Cardiac fibroblast (primary cell): ENCODE measurements around the gene TXNL1.
A peak's percentile ranks its signal among the peaks of the same experiment; 100 is the strongest.

Experiments used
- DNase-seq, 2 donors: peaks; one replicate each; pipeline versions ENCODE4 v3.0.0 to v3.0.0-alpha.2; 2010; ENCODE audit warnings: low read depth in 2 of 2
- H3K4me3 ChIP-seq, 2 donors: replicated peaks in 1 of 2; 1 replicate in 1 of 2; 2 replicates in 1 of 2; pipeline ENCODE4 v1.5.1; 2011; ENCODE audit warnings: low read depth in 2 of 2, low read length in 2 of 2, mild to moderate bottlenecking in 2 of 2, moderate library complexity in 1 of 2
- TF ChIP-seq, protein P1 (sequence below): IDR thresholded peaks from one replicate; pipeline ENCODE4 v1.5.1; 2011; ENCODE audit warnings: low read depth, mild to moderate bottlenecking, low read length, inconsistent platforms

TXNL1 gene

DNA sequence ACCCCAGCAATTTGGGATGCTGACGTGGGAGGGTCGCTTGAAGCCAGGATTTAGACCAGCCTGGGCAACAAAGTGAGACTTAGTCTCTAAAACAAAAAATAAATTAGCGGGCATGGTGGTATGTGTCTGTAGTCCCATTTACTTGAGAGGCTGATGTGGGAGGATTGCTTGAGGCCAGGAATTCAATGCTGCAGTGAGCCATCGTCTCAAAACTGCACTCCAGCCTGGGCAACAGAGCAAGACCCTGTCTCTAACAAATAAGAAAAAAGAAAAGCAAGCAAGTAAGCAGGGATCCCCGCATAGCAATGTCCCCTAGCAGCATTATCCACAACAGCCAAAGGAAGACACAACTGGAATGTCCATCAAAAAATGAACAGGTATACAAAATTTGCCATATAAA, 3.4 kb downstream of the TXNL1 start:
- no peak for DNase-seq
- H3K4me3 ChIP-seq, result no peak overlapping the region
- TF ChIP-seq, protein P1, sequence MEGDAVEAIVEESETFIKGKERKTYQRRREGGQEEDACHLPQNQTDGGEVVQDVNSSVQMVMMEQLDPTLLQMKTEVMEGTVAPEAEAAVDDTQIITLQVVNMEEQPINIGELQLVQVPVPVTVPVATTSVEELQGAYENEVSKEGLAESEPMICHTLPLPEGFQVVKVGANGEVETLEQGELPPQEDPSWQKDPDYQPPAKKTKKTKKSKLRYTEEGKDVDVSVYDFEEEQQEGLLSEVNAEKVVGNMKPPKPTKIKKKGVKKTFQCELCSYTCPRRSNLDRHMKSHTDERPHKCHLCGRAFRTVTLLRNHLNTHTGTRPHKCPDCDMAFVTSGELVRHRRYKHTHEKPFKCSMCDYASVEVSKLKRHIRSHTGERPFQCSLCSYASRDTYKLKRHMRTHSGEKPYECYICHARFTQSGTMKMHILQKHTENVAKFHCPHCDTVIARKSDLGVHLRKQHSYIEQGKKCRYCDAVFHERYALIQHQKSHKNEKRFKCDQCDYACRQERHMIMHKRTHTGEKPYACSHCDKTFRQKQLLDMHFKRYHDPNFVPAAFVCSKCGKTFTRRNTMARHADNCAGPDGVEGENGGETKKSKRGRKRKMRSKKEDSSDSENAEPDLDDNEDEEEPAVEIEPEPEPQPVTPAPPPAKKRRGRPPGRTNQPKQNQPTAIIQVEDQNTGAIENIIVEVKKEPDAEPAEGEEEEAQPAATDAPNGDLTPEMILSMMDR, result no peak

DNA sequence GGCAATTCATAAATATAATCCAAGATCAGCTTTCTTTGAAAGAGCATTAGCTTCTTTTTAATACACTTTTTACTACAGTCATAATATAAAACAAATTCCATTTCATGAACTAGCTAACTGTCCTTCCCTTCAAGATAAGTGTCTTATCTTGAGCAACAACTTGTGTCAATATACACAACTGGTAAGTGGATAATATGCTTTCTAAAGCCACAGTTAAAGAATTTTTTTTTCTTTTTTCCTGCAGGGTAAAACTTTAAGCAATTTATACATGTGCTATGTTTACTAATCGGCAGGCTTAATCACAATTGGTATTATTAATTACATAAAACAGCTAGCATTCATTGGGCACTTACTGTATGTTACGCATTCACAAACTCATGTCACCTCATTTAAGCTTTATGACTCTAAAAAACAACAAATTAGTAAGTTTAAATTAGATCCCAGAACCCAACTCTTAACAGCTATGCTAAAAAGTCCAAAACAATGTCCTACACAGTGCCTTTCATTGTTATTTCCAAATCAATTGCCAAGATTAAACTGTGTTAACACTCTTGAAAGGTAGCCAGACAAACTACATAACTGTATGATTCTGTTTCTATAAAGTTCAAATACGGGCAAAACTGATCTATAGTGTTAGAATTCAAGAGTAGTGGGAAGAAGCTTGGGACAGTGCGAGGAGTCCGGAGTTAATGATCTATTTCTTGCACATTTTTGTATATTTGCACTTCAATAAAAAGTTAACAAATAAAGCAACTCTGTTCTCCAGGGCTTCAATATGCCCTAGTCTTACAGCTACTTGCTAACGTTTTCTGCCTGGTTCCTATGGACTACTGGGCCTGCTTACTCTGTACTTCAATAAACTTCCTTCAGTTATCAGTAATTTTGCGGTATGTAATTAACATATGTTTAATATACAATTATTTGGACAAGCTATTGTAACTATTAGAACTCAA, 6.0 kb downstream of the TXNL1 start:
- no peak for DNase-seq
- no peak overlapping the region for H3K4me3 ChIP-seq
- TF ChIP-seq, protein P1, result no peak

DNA sequence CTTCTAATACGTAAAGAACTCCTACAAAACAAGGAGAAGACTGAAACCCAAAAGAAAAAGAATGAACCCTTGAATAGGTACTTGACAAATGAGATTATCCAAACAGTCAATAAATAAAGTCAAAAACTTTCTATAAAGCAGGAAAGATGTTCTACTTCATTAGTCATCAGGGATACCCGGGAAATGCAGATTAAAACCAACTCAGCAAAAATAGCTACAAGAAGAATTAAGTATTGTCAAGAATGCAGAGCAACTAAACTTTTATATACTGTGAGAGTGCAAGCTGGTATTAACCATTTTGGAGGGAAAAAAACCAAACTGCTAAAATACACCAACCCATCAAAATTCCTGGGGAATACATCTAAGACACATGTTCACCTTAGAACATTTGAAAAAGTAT, 10.4 kb downstream of the TXNL1 start:
- peak in 1 of 2 donors; percentile 10 for DNase-seq
- TF ChIP-seq, protein P1, result no peak

DNA sequence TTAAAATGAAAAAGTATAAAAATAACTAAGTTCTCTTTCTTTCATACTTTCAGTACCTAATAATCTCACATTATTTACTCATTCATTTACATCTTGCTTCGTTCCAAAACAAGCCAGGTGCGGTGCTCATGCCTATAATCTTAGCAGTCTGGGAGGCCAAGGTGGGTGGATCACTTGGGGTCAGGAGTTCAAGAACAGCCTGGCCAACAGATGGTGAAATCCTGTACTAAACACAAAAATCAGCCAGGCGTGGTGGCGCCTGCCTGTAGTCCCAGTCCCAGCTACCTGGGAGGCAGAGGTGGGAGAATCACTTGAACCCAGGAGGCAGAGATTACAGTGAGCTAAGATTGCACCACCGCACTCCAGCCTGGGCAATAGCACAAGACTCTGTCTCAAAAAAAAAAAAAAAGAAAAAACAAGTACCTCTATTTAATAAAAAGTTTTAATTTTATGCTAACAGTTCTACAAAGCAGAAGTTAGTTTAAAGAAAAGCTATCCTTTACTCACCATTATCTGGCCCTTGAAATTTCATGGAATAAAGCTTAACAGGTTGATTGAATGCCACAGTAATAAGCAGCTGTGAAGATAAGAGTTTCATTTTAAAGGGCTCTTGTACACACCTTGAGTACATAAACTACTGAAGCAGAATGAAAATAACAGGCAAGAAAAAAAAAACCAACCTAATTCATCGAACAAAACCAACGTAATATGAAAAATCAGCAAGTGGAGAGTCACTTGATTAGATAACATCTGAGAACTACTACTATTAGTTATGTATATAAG, 22.5 kb downstream of the TXNL1 start:
- no peak for DNase-seq
- TF ChIP-seq, protein P1, result no peak
- H3K4me3 ChIP-seq, result no peak overlapping the region

More for the DNA sequence above, 10.4 kb downstream of the TXNL1 start:
- no peak overlapping the region for H3K4me3 ChIP-seq

DNA sequence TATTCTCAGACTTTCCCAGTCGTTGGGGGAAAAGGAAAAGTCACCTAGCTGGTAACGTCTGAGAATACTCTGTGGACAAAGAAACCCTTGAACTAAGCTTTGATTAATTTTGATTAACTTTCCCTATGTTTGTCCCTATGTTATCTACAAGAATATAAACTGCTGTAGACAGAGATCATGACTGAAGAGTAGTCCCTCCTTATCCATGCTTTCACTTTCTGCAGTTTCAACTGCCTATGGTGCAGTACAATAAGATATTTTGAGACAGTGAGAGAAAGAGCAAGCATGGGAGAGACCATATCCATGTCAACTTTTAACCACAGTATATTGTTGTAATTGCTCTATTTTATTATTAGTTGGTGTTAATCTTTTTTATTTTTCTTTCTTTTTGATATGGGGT, 31.8 kb downstream of the TXNL1 start:
- H3K4me3 ChIP-seq, result no peak overlapping the region
- no peak for DNase-seq
- TF ChIP-seq, protein P1, result no peak

DNA sequence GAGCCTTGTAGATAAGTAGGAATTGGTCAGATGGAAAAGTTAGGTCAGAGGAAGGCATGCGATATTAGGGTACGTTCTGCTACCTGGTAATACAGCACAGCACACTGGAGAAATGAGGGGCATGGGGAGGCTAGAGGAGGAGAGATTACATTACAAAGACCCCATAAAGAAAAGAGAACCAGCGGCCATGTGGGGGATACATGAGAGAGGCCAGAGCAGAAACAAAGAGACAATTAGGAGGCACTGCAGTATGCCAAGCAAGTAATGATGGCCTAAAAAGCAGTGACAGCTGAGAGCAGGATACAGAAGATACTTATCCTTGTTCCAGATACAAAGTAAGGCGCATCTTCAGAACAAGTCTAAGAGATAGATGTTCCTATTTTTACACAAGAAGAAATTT, 40.0 kb downstream of the TXNL1 start:
- no peak for DNase-seq
- H3K4me3 ChIP-seq, result no peak overlapping the region
- TF ChIP-seq, protein P1, result no peak
